Measurements from ENCODE around the gene HAUS8.
"Not testable (repeated sequence)": the region's sequence is repeated elsewhere in the genome, so short reads cannot be mapped to it uniquely, and the experiment has no call there.

Gene HAUS8

GRCh38 chr19:17107546-17108452 is 32.5 kb upstream of the HAUS8 start:
- Mint-ChIP-seq H3K27ac (peak overlapping the region; percentile 90), H3K4me1 (peaks cover 32% of the 10 kb centered on the region), H3K36me3 (ENCODE audit: low read depth) (peaks cover 22% of the 10 kb centered on the region), H3K4me3 (no peak overlapping the region), H3K27me3 (ENCODE audit: low read depth, poor library complexity) (no peaks in the 10 kb centered on the region), H3K9me3 (peaks cover 8% of the 10 kb centered on the region)
- no peak for TF ChIP-seq CTCF (IDR thresholded peaks at IDR 0.05)
- DNase-seq, result peak; percentile 18

DNA sequence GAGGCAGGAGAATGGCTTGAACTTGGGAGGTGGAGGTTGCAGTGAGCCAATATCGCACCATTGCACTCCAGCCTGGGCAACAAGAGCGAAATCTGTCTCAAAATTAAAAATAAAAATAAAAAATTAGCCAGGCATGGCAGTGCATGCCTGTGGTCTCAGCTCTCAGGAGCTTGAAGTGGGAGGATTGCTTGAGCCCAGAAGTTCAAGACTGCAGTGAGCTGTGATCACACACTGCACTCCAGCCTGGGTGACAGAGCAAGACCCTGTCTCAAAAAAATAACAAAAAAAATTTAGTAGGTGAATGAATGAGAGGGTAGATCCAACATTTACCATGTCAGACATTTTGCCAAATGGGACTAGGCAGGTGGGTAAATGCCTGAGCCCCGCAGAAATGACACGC is 31.7 kb upstream of the HAUS8 start:
- Mint-ChIP-seq H3K4me1 (peaks cover 23% of the 10 kb centered on the region), H3K36me3 (ENCODE audit: low read depth) (peaks cover 30% of the 10 kb centered on the region), H3K9me3 (peaks cover 16% of the 10 kb centered on the region)
- not testable (repeated sequence) for H3K27me3 Mint-ChIP-seq (ENCODE audit: low read depth, poor library complexity); H3K27ac Mint-ChIP-seq; H3K4me3 Mint-ChIP-seq; DNase-seq

- H3K4me1 Mint-ChIP-seq, result peaks cover 19% of the 10 kb centered on the region
- peaks cover 37% of the 10 kb centered on the region for H3K36me3 Mint-ChIP-seq (ENCODE audit: low read depth)
- DNase-seq, result no peak
- H3K27me3 Mint-ChIP-seq (ENCODE audit: low read depth, poor library complexity), result no peaks in the 10 kb centered on the region
- no peak overlapping the region for H3K27ac Mint-ChIP-seq
- no peak for TF ChIP-seq CTCF (IDR thresholded peaks at IDR 0.05)
- no peak overlapping the region for H3K4me3 Mint-ChIP-seq
- peaks cover 17% of the 10 kb centered on the region for H3K9me3 Mint-ChIP-seq
These were observed 30.3 kb upstream of the HAUS8 start for GRCh38 chr19:17105556-17105955.

DNA sequence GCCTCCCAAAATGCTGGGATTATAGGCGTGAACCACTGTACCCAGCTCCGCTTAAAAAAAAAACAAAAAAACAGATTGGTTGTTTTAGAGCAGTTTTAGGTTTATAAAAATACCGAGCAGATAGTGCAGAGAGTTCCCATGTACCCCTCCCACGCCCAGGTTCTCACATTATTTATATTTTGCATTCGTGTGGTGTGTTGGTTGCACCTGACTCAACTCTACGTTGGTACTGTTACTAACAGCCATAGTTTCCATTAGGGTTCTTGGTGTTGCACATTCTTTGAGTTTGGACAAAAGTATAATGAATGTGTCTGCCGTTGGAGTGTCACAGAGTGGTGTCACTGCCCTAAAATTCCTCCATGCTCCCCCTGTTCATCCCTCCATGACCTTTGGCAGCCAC is 29.4 kb upstream of the HAUS8 start:
- H3K36me3 Mint-ChIP-seq (ENCODE audit: low read depth), result peaks cover 40% of the 10 kb centered on the region
- no peak for TF ChIP-seq CTCF (IDR thresholded peaks at IDR 0.05)
- H3K27me3 Mint-ChIP-seq (ENCODE audit: low read depth, poor library complexity), result no peaks in the 10 kb centered on the region
- no peak for DNase-seq
- H3K9me3 Mint-ChIP-seq, result peaks cover 17% of the 10 kb centered on the region
- H3K4me3 Mint-ChIP-seq, result no peak overlapping the region
- peaks cover 19% of the 10 kb centered on the region for H3K4me1 Mint-ChIP-seq
- no peak overlapping the region for H3K27ac Mint-ChIP-seq

DNA sequence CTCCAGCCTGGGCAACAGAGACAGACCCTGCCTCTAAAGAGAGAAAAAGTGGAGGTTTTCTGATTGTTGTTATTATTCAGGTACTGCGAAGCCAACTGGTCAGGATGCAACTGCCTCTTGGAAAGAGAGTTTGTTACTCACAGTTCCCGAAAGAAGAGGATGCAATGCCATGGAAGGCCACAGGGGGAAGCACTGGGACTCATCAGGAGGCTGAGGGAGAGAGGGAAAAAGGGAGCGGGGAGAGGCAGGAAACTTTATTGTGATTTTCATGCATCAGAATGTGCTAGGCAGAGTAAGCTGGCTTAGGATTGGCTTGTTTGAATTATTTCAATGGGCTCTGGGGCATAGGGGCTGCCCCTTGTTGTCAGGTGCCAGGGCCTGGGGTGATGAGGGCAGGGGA is 27.9 kb upstream of the HAUS8 start:
- Mint-ChIP-seq H3K27me3 (ENCODE audit: low read depth, poor library complexity) (no peaks in the 10 kb centered on the region), H3K27ac (peak overlapping the region; percentile 59), H3K9me3 (peaks cover 17% of the 10 kb centered on the region), H3K36me3 (ENCODE audit: low read depth) (peaks cover 48% of the 10 kb centered on the region), H3K4me3 (no peak overlapping the region), H3K4me1 (peaks cover 22% of the 10 kb centered on the region)
- DNase-seq, result peak; percentile 30
- peak; percentile 20 for TF ChIP-seq CTCF (IDR thresholded peaks at IDR 0.05)

- Mint-ChIP-seq H3K27ac (no peak overlapping the region), H3K9me3 (peaks cover 17% of the 10 kb centered on the region), H3K36me3 (ENCODE audit: low read depth) (peaks cover 49% of the 10 kb centered on the region), H3K27me3 (ENCODE audit: low read depth, poor library complexity) (no peaks in the 10 kb centered on the region), H3K4me3 (no peak overlapping the region), H3K4me1 (peaks cover 20% of the 10 kb centered on the region)
- no peak for TF ChIP-seq CTCF (IDR thresholded peaks at IDR 0.05)
- DNase-seq, result no peak
These were observed 26.7 kb upstream of the HAUS8 start for GRCh38 chr19:17101686-17102628.
